Nephron (organoid): ENCODE results near the gene MON1A.
A peak's percentile ranks its signal among the peaks of the same experiment; 100 is the strongest.

ENCODE experiments used
- H3K27ac Mint-ChIP-seq, 3 experiments: 2 replicates each; pipeline ENCODE4 v1.8.0; 2020; ENCODE audit warnings: mixed read lengths in 3 of 3, mild to moderate bottlenecking in 2 of 3, moderate library complexity in 1 of 3
- H3K27me3 Mint-ChIP-seq: 2 replicates; pipeline ENCODE4 v1.8.0; 2021; ENCODE audit warnings: low read depth, mild to moderate bottlenecking, moderate library complexity, mixed read lengths
- H3K36me3 Mint-ChIP-seq: 2 replicates; pipeline ENCODE4 v1.8.0; 2020; ENCODE audit warnings: low read depth, mixed read lengths
- H3K4me1 Mint-ChIP-seq: 2 replicates; pipeline ENCODE4 v1.8.0; 2020; ENCODE audit warnings: mixed read lengths
- H3K4me3 Mint-ChIP-seq, 3 experiments: 2 replicates each; pipeline ENCODE4 v1.8.0; 2020; ENCODE audit warnings: mild to moderate bottlenecking in 3 of 3, mixed read lengths in 3 of 3, moderate library complexity in 2 of 3
- H3K9me3 Mint-ChIP-seq: 2 replicates; pipeline ENCODE4 v1.8.0; 2020; ENCODE audit warnings: mixed read lengths
- TF ChIP-seq, protein P1 (sequence below), 3 experiments: fragments of 200-600 bp; sonication (generic); IDR thresholded peaks; one replicate each; pipeline ENCODE4 v1.5.0; 2021; ENCODE audit warnings: antibody characterized with exemption in 3 of 3; ENCODE audit not compliant: unreplicated experiment in 3 of 3

Gene MON1A, protein sequence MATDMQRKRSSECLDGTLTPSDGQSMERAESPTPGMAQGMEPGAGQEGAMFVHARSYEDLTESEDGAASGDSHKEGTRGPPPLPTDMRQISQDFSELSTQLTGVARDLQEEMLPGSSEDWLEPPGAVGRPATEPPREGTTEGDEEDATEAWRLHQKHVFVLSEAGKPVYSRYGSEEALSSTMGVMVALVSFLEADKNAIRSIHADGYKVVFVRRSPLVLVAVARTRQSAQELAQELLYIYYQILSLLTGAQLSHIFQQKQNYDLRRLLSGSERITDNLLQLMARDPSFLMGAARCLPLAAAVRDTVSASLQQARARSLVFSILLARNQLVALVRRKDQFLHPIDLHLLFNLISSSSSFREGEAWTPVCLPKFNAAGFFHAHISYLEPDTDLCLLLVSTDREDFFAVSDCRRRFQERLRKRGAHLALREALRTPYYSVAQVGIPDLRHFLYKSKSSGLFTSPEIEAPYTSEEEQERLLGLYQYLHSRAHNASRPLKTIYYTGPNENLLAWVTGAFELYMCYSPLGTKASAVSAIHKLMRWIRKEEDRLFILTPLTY

DNA sequence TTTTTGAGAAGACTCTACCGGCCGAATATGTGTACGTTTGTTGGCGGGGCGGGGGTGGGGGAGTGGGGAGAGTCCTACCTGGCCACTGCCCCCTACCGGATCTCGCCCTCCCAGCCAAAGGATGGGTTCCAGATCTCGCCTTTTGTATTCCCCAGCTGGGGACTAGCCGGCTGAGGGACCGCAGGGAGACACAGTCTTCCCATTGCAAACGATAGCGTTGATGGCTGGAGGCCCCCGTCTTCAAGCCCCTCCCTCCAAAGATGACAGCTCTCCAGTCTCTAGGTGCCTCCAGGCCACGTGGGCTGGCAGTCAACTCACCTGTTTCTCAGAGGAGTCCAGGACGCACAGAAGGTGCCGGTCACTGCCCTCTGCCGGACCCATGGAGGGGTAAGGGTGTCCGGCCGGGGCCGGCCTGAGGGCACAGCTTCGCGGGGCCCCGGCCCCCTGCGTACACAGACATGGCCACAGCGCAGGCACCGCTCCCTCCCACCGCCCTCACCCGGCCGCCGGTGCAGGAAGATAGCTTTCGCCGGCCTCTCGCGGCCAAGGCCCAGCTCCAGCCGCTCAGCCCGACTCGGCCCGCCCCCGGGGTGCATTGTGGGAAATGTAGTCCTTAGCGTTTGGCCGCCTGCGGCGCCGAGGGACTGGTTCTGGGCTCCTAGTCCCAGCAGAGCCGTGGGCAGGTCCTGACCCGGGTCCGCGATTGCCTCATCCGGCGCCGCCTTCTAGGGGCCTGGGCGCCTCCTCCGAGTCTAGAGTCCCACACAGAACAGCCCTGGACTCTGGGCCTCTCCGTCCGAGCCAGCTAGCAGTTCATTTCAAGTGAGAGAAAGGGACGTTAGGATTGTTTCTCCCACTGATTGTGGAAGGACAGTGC lies at the start of gene MON1A:
Gene MON1A (minus strand): TSS at position 521 of the 877 bp plus-strand sequence. CDS start 16,465 bp downstream, outside the sequence.
- Mint-ChIP-seq H3K27ac (peak within 1 kb of the TSS; percentile 95 to 99 (median 99)), H3K4me3 (peak within 1 kb of the TSS; percentile 89 to 94 (median 92)), H3K27me3 (no peaks in the 10 kb centered on the region), H3K36me3 (peaks cover 3% of the 10 kb centered on the region), H3K4me1 (peaks cover 12% of the 10 kb centered on the region), H3K9me3 (no peaks in the 10 kb centered on the region)
- TF ChIP-seq, protein P1, sequence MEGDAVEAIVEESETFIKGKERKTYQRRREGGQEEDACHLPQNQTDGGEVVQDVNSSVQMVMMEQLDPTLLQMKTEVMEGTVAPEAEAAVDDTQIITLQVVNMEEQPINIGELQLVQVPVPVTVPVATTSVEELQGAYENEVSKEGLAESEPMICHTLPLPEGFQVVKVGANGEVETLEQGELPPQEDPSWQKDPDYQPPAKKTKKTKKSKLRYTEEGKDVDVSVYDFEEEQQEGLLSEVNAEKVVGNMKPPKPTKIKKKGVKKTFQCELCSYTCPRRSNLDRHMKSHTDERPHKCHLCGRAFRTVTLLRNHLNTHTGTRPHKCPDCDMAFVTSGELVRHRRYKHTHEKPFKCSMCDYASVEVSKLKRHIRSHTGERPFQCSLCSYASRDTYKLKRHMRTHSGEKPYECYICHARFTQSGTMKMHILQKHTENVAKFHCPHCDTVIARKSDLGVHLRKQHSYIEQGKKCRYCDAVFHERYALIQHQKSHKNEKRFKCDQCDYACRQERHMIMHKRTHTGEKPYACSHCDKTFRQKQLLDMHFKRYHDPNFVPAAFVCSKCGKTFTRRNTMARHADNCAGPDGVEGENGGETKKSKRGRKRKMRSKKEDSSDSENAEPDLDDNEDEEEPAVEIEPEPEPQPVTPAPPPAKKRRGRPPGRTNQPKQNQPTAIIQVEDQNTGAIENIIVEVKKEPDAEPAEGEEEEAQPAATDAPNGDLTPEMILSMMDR (IDR thresholded peaks at IDR 0.05; ENCODE audit: unreplicated experiment in 3 of 3) = peak; percentile 23 to 32 (median 31)

DNA sequence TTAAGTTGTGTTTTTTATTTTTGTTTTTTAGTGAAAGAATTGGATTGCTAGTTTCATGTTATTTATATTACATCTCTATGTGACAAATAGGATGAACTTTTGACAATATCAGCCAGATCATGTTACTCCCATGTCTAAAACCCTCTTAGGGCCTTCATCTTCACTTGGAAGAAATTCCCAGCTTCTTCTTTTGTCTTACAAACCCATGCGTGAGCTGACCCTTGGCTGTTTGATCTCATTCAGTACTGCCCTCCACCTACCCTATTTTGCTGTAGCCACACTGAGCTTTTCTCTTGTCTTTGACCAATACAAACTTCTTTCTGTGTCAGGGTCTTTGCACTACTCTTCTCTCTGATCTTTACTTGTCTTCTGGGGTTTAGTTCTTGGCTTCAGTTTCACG lies 47.3 kb upstream of the MON1A start:
- TF ChIP-seq, protein P1 (IDR thresholded peaks at IDR 0.05; ENCODE audit: unreplicated experiment in 3 of 3) = no peak
- Mint-ChIP-seq H3K9me3 (no peaks in the 10 kb centered on the region), H3K4me1 (no peaks in the 10 kb centered on the region), H3K4me3 (no peak overlapping the region), H3K36me3 (peaks cover 40% of the 10 kb centered on the region), H3K27me3 (no peaks in the 10 kb centered on the region), H3K27ac (no peak overlapping the region)

DNA sequence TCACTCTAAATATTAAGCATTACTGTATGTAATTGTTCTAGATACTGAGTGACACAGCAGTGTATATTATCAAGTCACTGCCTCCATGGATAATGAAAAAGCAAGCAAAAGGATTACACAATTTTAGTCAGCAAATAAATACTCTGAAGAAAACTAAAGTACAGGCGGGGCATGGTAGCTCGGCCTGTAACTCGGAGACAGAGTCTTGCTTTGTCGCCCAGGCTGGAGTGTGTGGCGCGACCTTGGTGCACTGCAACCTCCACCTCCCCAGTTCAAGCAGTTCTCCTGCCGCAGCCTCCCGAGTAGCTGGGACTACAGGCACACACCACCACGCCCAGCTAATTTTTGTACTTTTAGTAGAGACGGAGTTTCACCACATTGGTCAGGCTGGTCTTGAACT lies 43.0 kb upstream of the MON1A start:
- Mint-ChIP-seq H3K9me3 (no peaks in the 10 kb centered on the region), H3K36me3 (peaks cover 46% of the 10 kb centered on the region), H3K4me3 (no peak overlapping the region), H3K27ac (no peak overlapping the region), H3K4me1 (peaks cover 6% of the 10 kb centered on the region), H3K27me3 (no peaks in the 10 kb centered on the region)
- TF ChIP-seq, protein P1 (IDR thresholded peaks at IDR 0.05; ENCODE audit: unreplicated experiment in 3 of 3) = no peak

DNA sequence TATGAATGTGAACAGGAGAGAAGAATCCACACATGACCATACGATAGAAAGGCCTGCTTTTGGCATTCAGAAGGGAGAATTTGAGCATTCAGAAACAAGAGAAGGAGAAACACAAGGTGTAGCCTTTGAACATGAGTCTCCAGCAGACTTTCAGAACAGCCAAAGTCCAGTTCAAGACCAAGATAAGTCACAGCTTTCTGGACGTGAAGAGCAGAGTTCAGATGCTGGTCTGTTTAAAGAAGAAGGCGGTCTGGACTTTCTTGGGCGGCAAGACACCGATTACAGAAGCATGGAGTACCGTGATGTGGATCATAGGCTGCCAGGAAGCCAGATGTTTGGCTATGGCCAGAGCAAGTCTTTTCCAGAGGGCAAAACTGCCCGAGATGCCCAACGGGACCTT lies 38.7 kb upstream of the MON1A start:
- Mint-ChIP-seq H3K36me3 (peaks cover 45% of the 10 kb centered on the region), H3K9me3 (no peaks in the 10 kb centered on the region), H3K27me3 (no peaks in the 10 kb centered on the region), H3K4me1 (peaks cover 14% of the 10 kb centered on the region), H3K4me3 (no peak overlapping the region), H3K27ac (no peak overlapping the region)
- TF ChIP-seq, protein P1 (IDR thresholded peaks at IDR 0.05; ENCODE audit: unreplicated experiment in 3 of 3) = no peak

DNA sequence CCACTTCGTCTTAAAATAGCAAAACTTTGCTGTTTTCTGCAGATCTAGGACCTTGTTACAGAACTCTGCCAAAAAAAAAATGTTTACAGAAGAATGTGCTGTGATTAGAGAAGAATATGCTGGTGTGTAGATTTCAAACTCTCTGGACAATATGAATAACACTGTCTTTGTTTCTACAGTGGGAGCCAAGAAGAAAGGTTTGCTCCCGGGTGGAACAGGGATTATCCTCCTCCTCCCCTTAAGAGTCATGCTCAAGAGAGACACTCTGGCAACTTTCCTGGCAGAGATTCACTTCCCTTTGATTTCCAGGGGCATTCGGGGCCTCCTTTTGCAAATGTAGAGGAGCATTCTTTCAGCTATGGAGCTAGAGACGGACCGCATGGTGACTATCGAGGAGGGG lies 37.7 kb upstream of the MON1A start:
- H3K36me3 Mint-ChIP-seq = peaks cover 38% of the 10 kb centered on the region
- no peaks in the 10 kb centered on the region for H3K27me3 Mint-ChIP-seq
- H3K4me3 Mint-ChIP-seq = no peak overlapping the region
- peaks cover 14% of the 10 kb centered on the region for H3K4me1 Mint-ChIP-seq
- peak overlapping the region; percentile 39 to 87 (median 80) for H3K27ac Mint-ChIP-seq
- TF ChIP-seq, protein P1 (IDR thresholded peaks at IDR 0.05; ENCODE audit: unreplicated experiment in 3 of 3) = no peak
- no peaks in the 10 kb centered on the region for H3K9me3 Mint-ChIP-seq
